ENCODE measurements around the gene RNF31. TPM values are rescaled to one million over a fixed set of nuclear protein-coding genes. Genes with fewer than 3 reads are reported as not detected.

The RNF31 gene
- total RNA-seq, 4 donors from 2014 or later: 56.7 to 258 (median 71.2) TPM

DNA sequence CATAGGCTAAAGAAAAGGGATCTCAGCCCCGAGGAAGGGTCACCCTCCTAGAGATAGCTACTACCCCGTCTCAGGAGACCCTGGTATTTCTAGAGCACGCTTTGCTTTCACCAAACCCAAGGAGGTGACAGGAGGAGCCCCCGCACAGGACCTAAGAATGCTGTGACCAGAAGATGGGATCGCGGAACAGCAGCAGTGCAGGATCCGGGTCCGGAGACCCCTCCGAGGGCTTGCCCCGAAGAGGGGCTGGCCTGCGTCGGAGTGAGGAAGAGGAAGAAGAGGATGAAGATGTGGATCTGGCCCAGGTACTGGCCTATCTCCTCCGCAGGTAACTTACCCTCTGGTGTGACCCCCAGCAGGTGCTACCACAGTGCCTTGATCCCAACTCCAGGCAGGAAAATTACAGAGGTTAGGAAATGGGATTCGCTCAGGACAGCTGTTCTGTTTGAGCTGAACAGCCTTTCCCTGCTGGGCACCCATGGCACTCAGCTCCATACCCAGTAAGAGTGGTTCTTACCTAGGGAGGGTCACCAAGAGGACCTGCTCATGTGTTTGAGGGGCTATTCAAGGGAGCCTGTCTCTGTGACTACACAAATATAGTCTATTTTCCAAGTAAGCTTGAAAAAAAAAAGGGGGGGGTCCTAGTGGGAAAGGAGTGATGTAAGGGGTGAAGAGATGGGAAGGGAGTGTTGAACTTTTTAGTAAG lies 31.7 kb upstream of the RNF31 start:
- Histone ChIP-seq H3K4me3 (peak overlapping the region; percentile 51 to 77 (median 68)), H3K27me3 (no peaks in the 10 kb centered on the region), H3K9me3 (no peaks in the 10 kb centered on the region), H3K36me3 (peaks cover 0 to 28% (median 13%) of the 10 kb centered on the region in 4 donors), H3K27ac (peak overlapping the region; percentile 97 to 100 (median 99)), H3K4me1 (peaks cover 11 to 22% (median 19%) of the 10 kb centered on the region in 4 donors)
- in situ Hi-C loops (cut with MboI; ENCODE audit: low pct_ligation_motif_present in 1 of 4, low pct_unique_long_range_greater_than_20kb in 1 of 4, low sequenced_read_pairs in 3 of 4): no loop called here
- intact Hi-C loops (cut with DNase I; ENCODE audit: low total_unique reads): no loop called here
- no peak for DNase-seq
- WGBS, 2 donors (ENCODE audit: low coverage in 1 of 2): 3% methylated on average over 14 of the region's 14 CpGs; no CpG with 5 or more reads in 1 of the 2 donors
- TF ChIP-seq POLR2AphosphoS5 (IDR thresholded peaks at IDR 0.05) (no peak), EP300 (IDR thresholded peaks at IDR 0.05; ENCODE audit: low read depth) (no peak), POLR2A (IDR thresholded peaks at IDR 0.05) (no peak)
- TF ChIP-seq, protein P1, sequence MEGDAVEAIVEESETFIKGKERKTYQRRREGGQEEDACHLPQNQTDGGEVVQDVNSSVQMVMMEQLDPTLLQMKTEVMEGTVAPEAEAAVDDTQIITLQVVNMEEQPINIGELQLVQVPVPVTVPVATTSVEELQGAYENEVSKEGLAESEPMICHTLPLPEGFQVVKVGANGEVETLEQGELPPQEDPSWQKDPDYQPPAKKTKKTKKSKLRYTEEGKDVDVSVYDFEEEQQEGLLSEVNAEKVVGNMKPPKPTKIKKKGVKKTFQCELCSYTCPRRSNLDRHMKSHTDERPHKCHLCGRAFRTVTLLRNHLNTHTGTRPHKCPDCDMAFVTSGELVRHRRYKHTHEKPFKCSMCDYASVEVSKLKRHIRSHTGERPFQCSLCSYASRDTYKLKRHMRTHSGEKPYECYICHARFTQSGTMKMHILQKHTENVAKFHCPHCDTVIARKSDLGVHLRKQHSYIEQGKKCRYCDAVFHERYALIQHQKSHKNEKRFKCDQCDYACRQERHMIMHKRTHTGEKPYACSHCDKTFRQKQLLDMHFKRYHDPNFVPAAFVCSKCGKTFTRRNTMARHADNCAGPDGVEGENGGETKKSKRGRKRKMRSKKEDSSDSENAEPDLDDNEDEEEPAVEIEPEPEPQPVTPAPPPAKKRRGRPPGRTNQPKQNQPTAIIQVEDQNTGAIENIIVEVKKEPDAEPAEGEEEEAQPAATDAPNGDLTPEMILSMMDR (IDR thresholded peaks at IDR 0.05): no peak

- Histone ChIP-seq H3K4me3 (peak overlapping the region in 3 of 4 donors; percentile 63 to 77 (median 74)), H3K9me3 (no peaks in the 10 kb centered on the region), H3K4me1 (peaks cover 11 to 18% (median 17%) of the 10 kb centered on the region in 4 donors), H3K36me3 (peaks cover 0 to 35% (median 16%) of the 10 kb centered on the region in 4 donors), H3K27me3 (no peaks in the 10 kb centered on the region), H3K27ac (peak overlapping the region in 2 of 4 donors; percentile 97 to 99)
- TF ChIP-seq POLR2AphosphoS5 (IDR thresholded peaks at IDR 0.05) (no peak), POLR2A (IDR thresholded peaks at IDR 0.05) (no peak), EP300 (IDR thresholded peaks at IDR 0.05; ENCODE audit: low read depth) (no peak)
- TF ChIP-seq, protein P1 (IDR thresholded peaks at IDR 0.05): no peak
- no peak for DNase-seq
- in situ Hi-C loops (cut with MboI; ENCODE audit: low pct_ligation_motif_present in 1 of 4, low pct_unique_long_range_greater_than_20kb in 1 of 4, low sequenced_read_pairs in 3 of 4) (no loop called here), intact Hi-C loops (cut with DNase I; ENCODE audit: low total_unique reads) (no loop called here)
- WGBS, 2 donors (ENCODE audit: low coverage in 1 of 2): 77% methylated on average over 4 to 6 of the region's 6 CpGs
These were observed 31.0 kb upstream of the RNF31 start for GRCh38 chr14:24116128-24116814.

DNA sequence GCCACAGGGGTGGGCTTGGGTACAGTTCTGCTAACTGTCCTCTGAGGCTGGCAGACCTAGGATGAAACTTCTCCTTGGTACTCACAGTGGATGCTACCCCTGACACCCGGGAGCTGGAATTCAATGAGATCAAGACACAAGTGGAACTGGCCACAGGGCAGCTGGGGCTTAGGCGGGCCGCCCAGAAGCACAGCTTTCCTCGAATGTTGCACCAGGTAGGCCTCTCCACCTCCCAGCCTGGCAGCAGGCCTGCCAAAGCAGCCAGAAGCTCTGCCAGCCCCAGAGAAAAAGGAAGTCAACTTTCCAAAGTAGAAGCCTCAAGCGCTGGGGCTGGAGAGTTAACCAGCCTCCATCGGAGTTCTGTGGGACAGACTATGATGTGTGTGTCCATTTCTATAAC lies 30.1 kb upstream of the RNF31 start:
- no peaks in the 10 kb centered on the region for H3K27me3 ChIP-seq
- DNase-seq: no peak
- intact Hi-C loops (cut with DNase I; ENCODE audit: low total_unique reads) (no loop called here), in situ Hi-C loops (cut with MboI; ENCODE audit: low pct_ligation_motif_present in 1 of 4, low pct_unique_long_range_greater_than_20kb in 1 of 4, low sequenced_read_pairs in 3 of 4) (no loop called here)
- peaks cover 0 to 44% (median 21%) of the 10 kb centered on the region in 4 donors for H3K36me3 ChIP-seq
- no peak overlapping the region for H3K4me3 ChIP-seq
- TF ChIP-seq POLR2A (IDR thresholded peaks at IDR 0.05) (no peak), POLR2AphosphoS5 (IDR thresholded peaks at IDR 0.05) (no peak), EP300 (IDR thresholded peaks at IDR 0.05; ENCODE audit: low read depth) (no peak)
- TF ChIP-seq, protein P1 (IDR thresholded peaks at IDR 0.05): no peak
- no peaks in the 10 kb centered on the region for H3K9me3 ChIP-seq
- WGBS, 2 donors (ENCODE audit: low coverage in 1 of 2): 98% methylated on average over 6 of the region's 6 CpGs; no CpG with 5 or more reads in 1 of the 2 donors
- no peak overlapping the region for H3K27ac ChIP-seq
- H3K4me1 ChIP-seq: peaks cover 11 to 18% (median 17%) of the 10 kb centered on the region in 4 donors

DNA sequence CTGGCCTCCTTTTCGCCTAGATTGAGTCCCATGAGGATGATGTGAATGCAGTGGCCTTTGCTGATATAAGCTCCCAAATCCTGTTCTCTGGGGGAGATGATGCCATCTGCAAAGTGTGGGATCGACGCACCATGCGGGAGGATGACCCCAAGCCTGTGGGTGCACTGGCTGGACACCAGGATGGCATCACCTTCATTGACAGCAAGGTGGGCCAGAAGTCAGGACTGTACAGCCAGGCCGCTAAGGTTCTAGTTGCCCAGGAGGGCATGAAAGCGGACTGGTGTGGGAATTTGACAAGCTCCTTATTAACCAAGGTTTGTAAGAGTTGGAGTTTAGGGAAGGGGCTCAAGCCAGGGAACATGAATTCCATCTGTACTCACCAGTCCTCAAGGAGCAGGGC lies 27.6 kb upstream of the RNF31 start:
- TF ChIP-seq, protein P1 (IDR thresholded peaks at IDR 0.05): no peak
- TF ChIP-seq POLR2A (IDR thresholded peaks at IDR 0.05) (no peak), POLR2AphosphoS5 (IDR thresholded peaks at IDR 0.05) (no peak), EP300 (IDR thresholded peaks at IDR 0.05; ENCODE audit: low read depth) (no peak)

More for the DNA sequence above, 27.6 kb upstream of the RNF31 start:
- intact Hi-C loops (cut with DNase I; ENCODE audit: low total_unique reads): no loop called here
- no peak overlapping the region for H3K27ac ChIP-seq
- H3K27me3 ChIP-seq: no peaks in the 10 kb centered on the region
- peaks cover 0 to 62% (median 26%) of the 10 kb centered on the region in 4 donors for H3K36me3 ChIP-seq
- no peaks in the 10 kb centered on the region for H3K9me3 ChIP-seq
- H3K4me1 ChIP-seq: peaks cover 11 to 13% (median 11%) of the 10 kb centered on the region in 4 donors
- in situ Hi-C loops (cut with MboI; ENCODE audit: low pct_ligation_motif_present in 1 of 4, low pct_unique_long_range_greater_than_20kb in 1 of 4, low sequenced_read_pairs in 3 of 4): no loop called here
- DNase-seq: no peak
- 97% methylated on average over 6 of the region's 6 CpGs; no CpG with 5 or more reads in 1 of the 2 donors for WGBS, 2 donors (ENCODE audit: low coverage in 1 of 2)
- H3K4me3 ChIP-seq: no peak overlapping the region

Data from transverse colon (tissue), 4 donors.